Stimulated activated CD8-positive, alpha-beta memory T cell treated with anti-CD3 and anti-CD28 coated beads, Interleukin-7, amount 100 ng/mL, for 48 hours (primary cell): ENCODE data around the gene CD83.
"Not testable (repeated sequence)": the region's sequence is repeated elsewhere in the genome, so short reads cannot be mapped to it uniquely, and the experiment has no call there.

Source experiments
- DNase-seq, 2 donors: peaks; one replicate each; pipeline ENCODE4 v3.0.0-alpha.2; 2020; ENCODE audit warnings: low read depth in 1 of 2; ENCODE audit errors: extremely low read depth in 1 of 2

Gene CD83, protein sequence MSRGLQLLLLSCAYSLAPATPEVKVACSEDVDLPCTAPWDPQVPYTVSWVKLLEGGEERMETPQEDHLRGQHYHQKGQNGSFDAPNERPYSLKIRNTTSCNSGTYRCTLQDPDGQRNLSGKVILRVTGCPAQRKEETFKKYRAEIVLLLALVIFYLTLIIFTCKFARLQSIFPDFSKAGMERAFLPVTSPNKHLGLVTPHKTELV

DNA sequence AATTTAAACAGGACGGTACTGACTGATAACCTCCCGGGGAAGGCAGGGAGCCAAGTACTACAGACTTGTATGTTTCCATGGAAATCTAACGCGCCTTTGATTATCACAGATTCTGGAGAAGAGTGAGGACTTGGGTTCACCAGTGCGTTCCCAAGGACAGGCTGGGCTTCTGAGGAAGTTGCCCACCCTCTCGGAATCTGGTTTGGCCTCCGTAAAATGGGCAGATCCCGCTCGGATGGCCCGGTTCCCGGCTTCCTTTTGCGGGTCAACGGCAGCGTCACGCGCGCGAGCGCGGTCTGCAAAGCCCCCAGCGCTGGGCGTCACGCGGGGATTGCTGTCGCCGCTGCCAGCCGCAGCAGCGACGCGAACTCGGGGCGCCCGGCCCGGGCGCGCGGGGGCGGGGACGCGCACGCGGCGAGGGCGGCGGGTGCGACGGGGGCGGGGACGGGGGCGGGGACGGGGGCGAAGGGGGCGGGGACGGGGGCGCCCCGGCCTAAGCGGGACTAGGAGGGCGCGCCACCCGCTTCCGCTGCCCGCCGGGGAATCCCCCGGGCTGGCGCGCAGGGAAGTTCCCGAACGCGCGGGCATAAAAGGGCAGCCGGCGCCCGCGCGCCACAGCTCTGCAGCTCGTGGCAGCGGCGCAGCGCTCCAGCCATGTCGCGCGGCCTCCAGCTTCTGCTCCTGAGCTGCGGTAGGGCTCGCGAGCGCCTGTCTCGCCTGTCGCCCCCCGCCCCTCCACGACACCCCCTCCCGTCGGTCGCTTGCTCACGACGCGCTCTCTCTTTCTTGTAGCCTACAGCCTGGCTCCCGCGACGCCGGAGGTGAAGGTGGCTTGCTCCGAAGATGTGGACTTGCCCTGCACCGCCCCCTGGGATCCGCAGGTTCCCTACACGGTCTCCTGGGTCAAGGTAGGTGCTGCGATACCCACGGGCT, at the start of gene CD83:
CD83 (plus strand) TSS at position 615 of the 933 bp plus-strand sequence; CDS start at position 655, 40 bp downstream.
- peak in 1 of 2 donors; percentile 68 for DNase-seq

DNA sequence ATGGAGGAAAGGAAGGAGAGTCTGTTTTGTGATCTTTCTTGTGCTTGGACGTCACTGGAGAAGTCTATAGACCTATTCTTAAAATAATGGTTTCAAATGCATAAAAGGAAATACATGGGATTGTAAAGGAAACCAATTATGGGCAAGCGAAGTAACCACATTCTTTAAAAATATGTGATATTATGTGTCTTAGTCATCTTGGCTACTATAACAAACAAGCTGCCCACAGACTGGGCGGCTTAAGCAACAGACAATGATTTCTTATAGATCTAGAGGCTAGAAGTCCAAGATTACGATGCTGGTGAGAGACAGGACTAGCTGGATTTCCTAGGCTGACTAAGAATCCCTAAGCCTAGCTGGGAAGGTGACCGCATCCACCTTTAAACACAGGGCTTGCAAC, 49.4 kb upstream of the CD83 start:
- DNase-seq: no peak

DNA sequence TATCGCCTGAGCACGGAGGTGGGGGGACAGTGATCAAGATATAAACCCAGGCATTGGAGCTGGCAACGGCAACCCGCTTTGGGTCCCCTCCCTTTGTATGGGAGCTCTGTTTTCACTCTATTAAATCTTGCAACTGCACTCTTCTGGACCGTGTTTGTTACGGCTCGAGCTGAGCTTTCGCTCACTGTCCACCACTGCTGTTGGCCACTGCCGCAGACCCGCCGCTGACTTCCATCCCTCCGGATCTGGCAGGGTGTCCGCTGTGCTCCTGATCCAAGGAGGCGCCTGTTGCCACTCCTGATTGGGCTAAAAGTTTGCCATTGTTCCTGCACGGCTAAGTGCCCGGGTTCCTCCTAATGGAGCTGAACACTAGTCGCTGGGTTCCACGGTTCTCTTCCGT, 48.9 kb upstream of the CD83 start:
- DNase-seq: no peak

DNA sequence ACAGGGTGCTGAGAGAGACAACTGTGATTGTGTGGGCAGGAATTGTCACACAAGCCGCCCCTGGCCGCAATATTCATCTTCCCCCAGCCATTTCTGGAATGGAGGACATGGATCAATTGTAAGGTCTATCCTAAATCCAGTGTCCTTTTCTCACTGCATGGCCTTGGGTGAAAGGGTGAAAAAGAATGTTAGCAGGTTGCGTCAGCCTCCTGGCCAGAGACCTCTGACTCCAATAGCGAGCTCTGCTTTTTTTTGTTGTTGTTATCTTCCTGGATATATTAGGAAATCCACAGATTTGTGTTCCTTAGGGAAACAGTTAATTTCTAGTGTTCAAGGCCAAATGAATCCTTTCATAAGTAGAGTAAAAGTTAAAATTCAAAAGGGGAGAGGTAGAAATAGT, 47.1 kb upstream of the CD83 start:
- no peak for DNase-seq

DNA sequence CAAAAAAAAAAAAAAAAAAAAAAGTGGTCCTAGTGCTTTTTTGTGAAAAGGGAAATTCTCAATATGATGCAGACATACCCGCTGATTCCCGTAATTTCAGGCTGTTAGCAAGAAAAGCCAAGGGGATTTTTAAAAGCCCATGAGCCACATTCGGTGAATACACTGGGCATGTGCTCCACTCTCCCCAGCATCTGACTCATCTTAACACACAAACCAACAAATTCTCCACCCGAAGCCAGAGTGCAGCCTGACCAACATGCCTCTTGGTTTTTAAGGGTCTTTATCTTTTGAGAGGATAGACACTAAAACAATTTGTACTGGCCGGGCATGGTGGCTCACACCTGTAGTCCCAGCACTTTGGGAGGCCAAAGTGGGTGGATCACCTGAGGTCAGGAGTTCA, 45.5 kb upstream of the CD83 start:
- peak in 1 of 2 donors; percentile 18 for DNase-seq

DNA sequence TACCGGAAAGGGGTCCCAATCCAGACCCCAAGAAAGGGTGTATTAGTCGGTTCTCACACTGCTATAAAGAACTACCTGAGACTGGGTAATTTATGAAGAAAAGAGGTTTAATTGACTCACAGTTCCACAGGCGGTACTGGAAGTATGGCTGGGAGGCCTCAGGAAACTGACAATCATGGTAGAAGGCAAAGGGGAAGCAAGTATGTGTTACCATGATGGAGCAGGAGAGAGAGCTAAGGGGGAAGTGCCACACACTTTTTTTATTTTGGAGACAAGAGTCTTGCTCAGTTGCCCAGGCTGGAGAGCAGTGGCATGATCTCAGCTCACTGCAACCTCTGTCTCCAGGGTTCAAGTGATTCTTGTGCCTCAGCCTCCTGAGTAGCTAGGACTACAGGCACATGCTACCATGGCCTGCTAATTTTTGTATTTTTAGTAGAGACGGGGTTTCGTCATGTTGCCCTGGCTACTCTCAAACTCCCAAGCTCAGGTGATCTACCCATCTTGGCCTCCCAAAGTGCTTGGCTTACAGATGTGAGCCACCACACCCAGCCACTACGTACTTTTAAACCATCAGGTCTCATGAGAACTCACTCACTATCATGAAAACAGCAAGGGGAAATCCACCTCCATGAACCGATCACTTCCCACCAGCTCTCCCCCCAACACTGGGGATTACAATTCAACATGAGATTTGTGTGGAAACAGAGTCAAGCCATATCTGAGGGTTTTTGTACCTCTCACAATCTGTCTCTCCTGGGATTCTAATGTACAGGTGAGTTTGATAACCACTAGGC, 43.8 kb upstream of the CD83 start:
- DNase-seq: not testable (repeated sequence)

DNA sequence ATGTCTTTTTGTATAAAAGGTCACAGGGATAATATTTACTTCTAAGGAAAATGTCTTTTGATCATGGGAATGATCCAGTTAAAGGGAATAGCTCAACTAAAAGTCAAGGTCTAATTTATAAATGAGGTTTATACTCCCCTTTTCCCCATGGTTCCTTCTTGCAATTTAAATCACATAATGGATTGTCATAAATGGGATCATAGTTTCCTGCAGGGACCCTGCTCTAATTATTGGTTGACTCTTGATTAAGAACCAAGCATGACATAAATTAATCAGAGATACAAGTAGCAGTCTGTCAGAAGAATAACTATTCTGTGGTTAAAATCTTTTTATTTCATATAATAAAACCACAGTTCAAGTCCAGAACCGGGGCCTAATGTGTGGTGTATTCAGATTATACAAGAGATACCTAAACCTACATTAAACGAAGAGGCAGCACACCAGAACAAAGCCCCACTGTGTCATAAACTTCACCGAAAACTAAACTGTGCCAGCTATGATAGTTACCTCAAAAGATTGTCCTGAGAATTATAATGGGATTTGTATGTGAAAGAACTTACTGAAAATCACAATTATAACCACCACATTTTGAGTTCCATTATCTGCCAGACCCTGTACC, 43.0 kb upstream of the CD83 start:
- DNase-seq: no peak

DNA sequence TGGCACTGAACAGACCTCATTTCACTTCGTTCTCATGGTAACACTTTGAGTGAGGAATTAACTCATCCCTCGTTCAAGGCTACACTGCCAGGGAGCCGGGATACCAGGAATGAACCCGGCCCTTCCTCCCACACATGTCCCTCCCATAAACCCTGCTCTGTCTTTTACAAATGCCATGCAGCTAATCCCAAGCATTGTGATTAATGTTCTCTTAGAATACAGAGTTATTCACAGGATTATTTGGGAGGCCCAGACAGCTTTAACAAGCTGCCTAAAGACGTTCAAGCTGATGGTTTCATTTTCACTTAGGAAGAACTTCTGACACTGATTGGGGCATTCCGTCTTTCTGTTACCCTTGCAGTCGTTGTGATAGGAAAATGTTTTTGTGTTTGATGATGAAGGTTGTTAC, 42.5 kb upstream of the CD83 start:
- no peak for DNase-seq

DNA sequence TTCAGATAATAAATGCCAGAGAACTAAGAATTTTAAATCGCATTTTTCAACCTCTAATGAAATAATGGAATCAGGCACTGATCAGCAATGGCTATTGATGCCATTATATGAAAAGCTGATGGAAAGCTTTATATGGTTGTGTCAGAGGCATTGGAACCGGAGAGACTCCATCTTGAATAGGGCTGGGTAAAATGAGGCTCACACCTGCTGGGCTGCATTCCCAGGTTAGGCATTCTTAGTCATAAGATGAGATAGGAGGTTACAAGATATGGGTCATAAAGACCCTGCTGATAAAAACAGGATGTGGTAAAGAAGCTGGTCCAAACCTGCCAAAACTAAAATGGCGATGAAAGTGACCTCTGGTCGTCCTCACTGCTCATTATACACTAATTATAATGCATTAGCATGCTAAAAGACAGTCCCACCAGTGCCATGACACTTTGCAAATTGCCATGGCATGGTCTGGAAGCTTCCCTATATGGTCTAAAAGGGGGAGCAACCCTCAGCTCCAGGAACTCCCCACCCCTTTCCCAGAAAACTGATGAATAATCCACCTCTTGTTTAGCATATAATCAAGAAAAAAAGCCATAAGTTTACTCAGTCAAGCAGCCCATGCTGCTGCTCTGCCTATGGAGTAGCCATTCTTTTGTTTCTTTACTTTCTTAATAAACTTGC, 40.2 kb upstream of the CD83 start:
- no peak for DNase-seq

DNA sequence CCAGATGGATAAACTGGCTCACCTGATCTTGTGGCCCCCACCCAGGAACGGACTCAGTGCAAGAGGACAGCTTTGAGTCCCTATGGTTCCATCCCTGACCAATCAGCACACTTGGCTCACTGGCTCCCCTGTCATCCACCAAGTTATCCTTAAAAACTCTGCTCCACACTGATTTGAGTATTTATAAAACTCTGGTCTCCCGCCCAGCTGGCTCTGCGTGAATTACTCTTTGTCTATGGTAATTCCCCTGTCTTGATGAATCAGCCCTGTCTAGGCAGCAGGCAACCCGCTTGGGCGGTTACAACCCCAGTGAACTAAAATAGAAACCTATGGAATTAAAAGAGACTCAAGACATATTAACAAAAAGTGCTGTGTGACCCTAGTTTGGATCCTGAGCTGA, 38.1 kb upstream of the CD83 start:
- peak in 1 of 2 donors; percentile 20 for DNase-seq

DNA sequence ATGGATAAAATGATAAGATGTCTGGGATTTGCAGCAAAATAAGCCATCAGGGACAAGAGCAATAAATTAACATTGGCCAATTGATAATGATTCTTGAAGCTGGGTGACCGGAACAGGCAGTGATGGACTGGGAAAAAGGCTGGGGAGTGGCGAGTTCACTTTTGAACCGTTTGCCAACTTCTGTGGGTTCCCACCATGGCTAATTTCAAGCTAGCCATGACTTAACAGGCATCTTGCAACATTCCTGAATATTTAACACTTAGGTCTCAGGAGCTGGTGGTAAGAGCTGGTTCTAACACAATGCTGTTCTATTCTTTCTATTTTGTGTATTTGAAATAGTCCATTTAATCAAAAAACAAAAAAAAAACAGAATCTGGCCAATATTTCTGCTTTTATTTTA, 37.6 kb upstream of the CD83 start:
- no peak for DNase-seq

DNA sequence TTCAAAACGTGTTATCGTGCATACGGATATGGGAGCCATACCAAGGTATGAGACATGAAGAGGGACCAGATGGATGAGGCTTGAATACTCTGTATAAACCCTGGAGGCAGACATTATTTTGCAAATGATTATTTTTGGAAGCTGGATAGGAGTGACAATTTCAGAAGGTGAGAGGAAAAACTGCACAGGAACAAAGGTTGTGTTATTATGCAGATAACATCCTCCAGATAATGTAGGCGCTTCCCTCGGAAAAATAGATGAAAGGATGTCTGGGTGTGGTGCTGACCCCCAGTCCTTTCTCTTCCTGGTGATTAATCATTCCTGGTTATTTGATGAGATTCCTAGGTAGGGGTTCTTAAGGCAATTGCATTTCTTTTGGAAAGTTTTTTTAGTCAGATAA, 36.4 kb upstream of the CD83 start:
- DNase-seq: no peak

DNA sequence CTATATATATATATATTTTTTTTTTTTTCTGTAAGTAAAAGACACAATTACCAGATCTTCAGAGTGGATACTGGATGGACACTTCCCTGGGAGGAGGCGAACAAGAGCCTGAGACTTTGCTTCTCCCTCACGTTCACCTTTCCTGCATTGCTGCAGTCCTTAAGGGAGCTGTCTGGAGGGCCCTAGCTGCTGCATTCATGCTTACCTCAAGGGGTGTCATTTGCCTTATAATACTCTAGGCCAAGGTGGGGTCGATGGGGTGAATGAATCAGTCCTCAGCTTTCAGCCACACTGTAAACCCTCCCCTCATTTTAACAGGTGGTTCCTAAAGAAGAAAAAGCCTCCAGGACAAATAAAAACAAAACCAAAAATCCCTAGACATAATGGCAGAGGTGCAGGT, 34.8 kb upstream of the CD83 start:
- no peak for DNase-seq

DNA sequence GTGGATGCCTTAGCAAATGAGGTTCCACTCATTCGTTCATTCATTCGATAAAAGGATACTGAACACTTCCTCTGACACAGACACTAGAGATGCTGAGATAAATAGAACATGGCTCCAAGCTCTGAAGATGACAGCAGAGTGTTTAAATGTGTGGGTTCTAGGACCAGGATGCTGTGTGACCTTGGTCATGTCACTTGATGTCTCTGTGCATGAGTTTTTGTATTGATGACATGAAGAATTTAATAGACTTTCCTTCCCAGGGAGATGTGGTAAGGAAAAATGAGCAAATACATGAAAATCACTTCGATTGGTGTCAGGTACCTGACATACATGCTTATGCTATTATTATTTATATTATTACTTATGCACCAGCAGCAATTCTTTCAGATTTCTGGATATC, 34.3 kb upstream of the CD83 start:
- DNase-seq: no peak

DNA sequence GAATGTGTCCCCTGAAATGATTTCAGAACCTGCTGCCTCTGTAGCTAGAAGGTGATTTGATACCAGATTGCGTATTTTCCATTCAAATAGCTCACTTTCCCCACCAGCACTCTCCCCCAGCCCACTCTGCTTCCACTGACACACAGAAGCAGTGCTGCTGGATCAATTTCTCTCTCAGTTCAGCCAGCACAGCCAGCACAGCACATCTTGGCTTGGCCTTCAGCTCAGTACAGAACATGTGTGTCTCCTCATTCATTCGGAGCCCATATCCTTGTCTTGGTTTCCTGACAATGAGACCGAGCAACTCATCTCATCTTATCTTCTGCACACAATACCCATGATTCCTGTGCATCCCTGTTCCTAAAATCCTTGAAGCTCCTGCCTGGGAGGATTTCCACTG, 33.8 kb upstream of the CD83 start:
- no peak for DNase-seq

DNA sequence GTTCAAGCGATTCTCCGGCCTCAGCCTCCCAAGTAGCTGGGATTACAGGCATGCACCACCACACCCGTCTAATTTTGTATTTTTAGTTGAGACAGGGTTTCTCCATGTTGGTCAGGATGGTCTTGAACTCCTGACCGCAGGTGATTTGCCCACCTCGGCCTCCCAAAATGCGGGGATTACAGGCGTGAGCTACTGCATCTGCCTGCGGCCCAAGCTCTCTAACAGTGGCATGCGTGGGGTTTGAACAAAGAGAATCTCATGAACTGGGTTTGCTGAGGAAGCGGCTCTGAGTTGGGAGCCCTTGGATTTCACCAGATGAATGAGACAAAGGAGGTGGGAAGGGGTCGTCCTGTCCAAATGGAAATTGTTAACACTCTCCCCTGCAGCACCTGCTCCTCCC, 33.2 kb upstream of the CD83 start:
- no peak for DNase-seq

DNA sequence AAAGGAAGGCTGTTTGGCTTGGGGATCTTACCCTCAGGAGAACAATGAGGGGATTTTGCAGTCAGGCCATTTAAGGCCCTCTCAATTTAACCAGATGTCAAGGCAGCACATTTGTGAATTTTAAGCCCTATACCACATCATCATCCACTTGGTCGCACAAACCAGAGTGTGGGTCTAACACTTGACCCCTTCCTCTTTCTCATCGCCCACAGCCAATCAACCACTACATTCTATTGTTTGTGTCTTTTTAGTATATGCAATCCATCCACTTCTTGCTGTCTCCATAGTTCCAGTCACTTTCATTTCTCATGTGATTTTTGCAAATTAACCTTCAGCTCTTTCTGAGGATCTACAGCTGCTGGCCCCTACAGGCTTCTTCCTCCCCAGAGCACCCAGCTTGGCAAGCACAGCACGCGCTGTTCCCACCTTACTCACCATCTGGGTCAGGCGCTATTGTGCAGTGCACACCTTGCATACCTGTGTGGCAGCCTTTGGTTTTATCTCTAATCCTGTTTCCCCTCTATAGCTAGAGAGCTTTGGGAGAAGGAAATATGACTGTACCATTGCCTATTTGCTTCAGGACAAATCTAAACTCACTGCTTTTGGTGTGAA, 32.3 kb upstream of the CD83 start:
- no peak for DNase-seq

DNA sequence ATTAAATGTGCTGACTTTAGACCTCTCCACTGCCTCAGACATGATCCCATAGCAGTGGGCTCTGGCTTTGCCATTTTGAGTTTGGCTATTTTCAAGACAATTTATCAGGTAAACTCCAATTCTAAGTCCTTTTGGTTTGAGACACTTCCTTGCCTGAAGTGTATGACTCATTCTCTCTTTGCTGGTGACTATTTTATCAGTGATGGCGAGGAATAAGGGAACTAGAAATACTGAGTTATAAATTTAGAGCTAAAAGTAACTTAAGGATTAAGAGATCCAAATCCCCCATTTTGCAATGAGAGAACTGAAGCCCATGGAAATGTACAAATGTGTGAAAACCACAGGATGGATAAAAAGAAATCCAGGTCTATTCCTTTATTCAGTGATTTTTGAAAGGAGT, 30.9 kb upstream of the CD83 start:
- DNase-seq: no peak

DNA sequence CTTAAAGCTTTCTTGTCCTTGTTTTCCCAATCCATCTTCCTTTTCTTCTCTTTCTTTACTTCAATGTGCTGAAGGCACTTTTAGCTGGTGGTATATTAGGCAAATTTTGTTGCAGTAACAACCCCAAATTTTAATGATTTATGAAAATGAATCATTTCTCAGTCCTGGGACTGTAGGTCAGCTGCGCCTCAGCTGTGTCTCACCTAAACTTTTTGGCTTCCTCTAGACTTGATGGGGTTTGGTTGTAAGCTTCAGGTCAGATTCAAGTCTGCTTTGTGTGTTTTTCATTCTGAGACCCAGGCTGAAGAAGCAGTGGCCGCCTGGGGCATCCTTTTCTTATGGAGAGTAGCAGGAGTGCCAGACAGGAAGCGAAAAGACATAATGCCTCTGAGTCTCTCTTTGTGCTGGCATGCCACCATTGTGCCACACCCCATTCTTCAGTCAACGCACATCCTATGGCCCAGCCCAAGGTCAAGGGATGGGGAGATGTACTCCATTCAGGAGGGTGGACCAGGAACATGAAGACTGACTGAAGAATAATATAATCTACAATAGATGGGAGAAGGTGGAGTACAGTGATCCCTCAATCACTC, 28.9 kb upstream of the CD83 start:
- DNase-seq: no peak

DNA sequence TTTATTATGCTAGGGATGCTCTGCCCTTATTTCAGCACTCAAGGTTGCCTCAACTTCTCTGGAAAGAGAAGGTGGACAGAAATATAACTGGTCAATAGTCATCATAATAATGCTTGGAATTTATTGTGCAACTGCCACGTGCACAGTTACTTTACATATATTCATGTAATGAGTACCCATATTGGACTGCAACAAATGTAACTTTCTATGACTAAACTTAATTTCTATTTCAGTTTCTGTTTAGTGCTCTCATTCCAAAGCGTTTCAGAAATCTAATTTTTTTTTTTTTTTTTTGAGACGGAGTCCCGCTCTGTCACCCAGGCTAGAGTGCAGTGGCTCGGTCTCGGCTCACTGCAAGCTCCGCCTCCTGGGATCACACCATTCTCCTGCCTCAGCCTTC, 28.3 kb upstream of the CD83 start:
- no peak for DNase-seq
